Caki2 (cell line): ENCODE measurements around the gene GPRC5A. TPM values are rescaled to one million over a fixed set of nuclear protein-coding genes. Genes with fewer than 3 reads are reported as not detected.

Experiments
- DNase-seq: peaks from one replicate; pipeline ENCODE4 v3.0.0-alpha.2; 2015; ENCODE audit warnings: low read depth
- in situ Hi-C: cut with HindIII; loops from 2 replicates; pipeline ENCODE4 v1.10.0; 2016; ENCODE audit warnings: low sequenced_read_pairs, low pct_unique_long_range_greater_than_20kb, mixed read lengths
- total RNA-seq: library from RNA; depleted of rRNA; stranded (reverse); fragments of >200 nt; shearing (Covaris generic); gene quantifications from 2 replicates; pipeline ENCODE4 v1.2.3, GENCODE V29; 2014; ENCODE audit warnings: low replicate concordance

GPRC5A gene
- total RNA-seq, 1 experiment from 2014 or later: 77.9 TPM

DNA sequence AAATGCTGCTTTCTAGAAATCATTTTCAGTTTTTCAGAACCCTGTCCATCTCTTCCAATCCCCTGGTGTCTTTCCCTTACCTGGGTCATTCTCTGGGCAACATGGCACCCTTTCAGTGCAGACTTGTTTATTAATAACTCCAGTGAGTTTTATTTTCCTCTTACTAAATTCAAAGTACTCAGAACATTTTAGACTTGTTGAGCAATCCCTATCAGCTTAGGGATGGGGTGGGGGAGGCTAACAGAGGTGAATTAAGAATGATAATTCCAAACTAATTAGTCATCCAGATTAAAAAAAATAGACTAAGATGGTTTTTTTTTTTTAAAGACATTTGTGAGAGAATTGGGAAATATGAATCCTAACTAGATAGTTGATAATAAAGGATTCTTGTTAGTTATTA, 10.7 kb downstream of the GPRC5A start:
- in situ Hi-C loops: no loop called here
- DNase-seq: no peak

DNA sequence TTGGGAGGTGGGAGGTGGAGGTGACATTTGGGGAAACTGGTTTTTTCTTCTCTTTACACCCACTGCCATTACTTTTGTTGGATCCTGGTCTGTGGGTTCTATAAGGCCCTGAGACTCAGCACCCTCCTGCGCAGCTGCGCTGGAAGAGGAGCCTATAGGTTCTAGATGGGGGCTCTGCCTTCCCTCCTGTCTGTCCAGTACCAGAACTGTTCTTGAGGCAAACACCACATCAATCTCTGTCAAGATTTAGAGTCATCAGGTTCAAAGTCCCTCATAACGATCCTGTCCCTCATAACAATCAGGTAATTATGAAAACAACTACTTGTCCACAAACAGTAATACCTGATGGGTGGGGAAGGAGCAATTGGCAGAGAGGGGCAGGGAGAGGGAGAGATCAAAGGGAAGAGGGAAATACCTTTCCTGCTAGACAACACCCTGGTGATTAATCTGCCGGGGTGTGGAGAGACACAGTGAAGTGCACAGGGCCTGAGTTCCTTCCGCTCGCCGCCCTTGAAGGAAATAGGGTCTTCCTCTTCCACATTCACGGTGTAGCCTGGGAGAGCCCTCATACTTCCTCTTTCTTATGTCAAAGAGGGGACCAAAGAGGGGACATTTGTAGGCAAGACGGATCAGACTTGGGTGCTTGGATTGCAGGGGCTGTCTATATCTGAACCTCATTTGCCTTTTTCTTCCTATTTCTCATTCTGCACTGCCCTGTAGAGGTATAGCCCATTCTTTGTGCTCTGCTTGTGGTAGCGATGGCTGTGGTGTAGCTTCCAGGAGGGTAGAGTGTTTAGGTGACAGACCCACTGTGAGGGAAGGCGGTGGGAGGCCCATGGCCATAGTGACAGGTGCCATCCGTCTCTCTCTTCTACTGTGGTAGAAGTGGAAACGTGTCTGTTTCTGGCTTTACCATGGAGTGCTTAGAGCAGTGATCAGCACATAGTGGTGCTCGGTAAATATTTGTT, 12.6 kb downstream of the GPRC5A start:
- in situ Hi-C loops: no loop called here
- DNase-seq: no peak

GRCh38 chr12:12907552-12907951, 16.2 kb downstream of the GPRC5A start:
- no peak for DNase-seq
- in situ Hi-C loops: no loop called here

- DNase-seq: no peak
- in situ Hi-C loops: no loop called here
Measured at GRCh38 chr12:12908252-12908651, 16.9 kb downstream of the GPRC5A start.

DNA sequence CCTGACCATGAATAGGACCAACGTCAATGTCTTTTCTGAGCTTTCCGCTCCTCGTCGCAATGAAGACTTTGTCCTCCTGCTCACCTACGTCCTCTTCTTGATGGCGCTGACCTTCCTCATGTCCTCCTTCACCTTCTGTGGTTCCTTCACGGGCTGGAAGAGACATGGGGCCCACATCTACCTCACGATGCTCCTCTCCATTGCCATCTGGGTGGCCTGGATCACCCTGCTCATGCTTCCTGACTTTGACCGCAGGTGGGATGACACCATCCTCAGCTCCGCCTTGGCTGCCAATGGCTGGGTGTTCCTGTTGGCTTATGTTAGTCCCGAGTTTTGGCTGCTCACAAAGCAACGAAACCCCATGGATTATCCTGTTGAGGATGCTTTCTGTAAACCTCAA, 17.3 kb downstream of the GPRC5A start:
- in situ Hi-C loops: no loop called here
- DNase-seq: no peak

DNA sequence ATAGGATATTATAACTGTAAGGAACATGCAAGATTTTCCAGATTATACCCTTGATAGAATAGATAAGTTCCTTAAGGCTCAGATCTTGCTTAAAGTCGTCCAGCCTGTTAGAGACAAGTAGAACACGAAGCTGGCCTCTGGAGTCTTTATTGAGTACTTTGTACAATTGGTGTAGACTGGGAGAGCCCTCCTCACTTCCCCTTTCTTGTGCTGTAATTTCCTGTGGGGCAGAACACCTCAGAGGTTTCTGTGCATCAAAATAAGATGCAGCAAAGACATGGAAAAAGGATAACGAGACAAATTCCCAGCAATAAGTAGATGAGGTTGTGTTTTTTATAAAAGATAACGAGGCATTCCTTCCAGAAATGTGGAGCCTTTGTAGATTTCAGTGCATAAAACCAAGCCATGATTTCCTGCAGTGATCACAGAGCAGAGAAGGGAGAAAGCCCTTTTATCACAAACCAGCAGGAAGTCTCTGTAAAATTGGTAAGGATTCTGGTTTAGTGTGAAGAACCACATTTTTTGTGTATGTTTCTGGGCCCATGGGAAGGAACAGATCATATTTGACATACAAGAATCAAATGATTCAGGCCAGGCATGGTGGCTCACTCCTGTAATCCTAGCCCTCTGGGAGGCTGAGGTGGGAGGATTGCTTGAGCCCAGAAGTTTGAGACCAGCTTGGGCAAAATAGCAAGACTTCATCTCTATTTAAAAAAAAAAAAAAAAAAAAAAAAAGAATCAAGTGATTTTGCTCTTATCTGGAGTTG, 18.0 kb downstream of the GPRC5A start:
- in situ Hi-C loops: no loop called here

GRCh38 chr12:12909995-12910420, 18.6 kb downstream of the GPRC5A start:
- no peak for DNase-seq
- in situ Hi-C loops: no loop called here

More for the DNA sequence above, 18.0 kb downstream of the GPRC5A start:
- DNase-seq: no peak

DNA sequence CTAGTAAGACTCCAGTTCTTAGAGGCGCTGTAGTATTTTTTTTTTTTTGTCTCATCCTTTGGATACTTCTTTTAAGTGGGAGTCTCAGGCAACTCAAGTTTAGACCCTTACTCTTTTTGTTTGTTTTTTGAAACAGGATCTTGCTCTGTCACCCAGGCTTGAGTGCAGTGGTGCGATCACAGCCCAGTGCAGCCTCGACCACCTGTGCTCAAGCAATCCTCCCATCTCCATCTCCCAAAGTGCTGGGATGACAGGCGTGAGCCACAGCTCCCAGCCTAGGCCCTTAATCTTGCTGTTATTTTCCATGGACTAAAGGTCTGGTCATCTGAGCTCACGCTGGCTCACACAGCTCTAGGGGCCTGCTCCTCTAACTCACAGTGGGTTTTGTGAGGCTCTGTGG, 21.3 kb downstream of the GPRC5A start:
- DNase-seq: no peak
- in situ Hi-C loops: no loop called here

GRCh38 chr12:12915656-12916055, 24.3 kb downstream of the GPRC5A start:
- no peak for DNase-seq
- in situ Hi-C loops: no loop called here

DNA sequence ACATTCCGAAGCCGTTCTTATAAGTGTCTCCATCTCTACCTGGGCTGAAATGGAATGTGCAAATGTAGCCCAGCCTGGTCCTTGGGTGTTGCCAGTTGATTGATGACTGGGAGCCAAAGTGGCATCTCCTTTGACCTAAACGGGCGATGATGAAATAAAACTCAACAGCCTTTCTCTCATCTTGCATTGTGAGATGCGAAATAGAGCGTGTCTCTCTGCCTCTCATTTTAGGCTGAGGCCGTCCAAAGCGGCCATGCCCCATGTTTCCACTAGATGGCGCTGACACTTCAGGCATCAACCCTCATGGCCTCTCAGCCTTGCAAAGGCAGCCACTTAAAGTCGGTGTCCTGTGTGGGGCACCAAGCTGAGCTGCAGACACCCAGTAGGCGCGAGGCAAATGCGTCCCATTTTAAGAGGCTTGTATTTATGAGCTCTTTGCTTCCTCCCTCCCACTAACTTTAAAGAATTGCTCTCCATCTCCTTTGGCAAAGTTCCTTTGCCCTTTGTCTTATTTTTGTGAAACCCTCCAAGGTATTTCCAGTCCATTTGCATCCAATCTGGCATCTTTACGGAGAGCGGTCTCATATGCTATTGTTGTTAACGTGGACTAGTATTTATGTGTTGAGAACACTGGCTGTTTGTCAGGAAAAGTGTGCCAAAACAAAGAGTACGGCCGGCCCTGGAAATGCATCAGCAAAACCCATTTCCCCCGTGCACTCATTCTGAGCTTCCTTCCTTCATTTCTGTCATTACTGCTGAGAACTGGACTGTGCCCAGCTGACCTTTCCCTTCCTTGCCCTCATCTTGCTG, 25.0 kb downstream of the GPRC5A start:
- peak; percentile 77 for DNase-seq
- in situ Hi-C loops: no loop called here

GRCh38 chr12:12917517-12917916, 26.2 kb downstream of the GPRC5A start:
- in situ Hi-C loops: no loop called here
- DNase-seq: no peak

DNA sequence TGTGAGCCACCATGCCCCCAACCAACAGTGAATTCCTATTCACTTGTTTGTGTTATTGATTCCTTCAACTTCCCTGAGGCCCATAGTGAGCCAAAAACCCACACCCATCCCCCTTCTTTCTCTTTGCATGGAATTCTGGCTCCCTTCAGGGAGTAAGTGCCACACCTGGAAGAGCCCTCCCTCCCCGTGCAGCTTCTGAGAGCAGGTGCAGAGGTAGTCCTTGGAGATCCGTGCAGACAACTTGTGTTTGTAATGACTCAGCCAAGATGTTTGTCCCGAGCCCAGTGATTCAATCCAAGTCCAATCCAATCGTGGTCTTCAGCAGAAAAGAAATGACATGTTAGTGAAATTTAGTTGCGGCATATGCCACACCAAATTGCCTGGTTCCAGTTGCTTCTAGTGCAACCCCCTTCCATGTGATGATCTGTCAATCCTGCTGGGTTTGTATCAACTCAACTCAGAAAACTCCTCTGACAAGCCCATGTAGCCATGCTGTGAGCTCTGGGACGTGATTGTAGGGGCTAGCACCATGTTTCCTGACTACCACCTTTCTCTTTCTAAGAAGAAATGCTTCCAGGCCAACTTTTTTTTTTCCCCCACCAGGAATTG, 27.5 kb downstream of the GPRC5A start:
- DNase-seq: no peak
- in situ Hi-C loops: no loop called here

- DNase-seq: no peak
- in situ Hi-C loops: no loop called here
Measured at GRCh38 chr12:12919666-12920435, 28.5 kb downstream of the GPRC5A start.

- in situ Hi-C loops: no loop called here
- peak; percentile 73 for DNase-seq
Measured at GRCh38 chr12:12922191-12922616, 30.8 kb downstream of the GPRC5A start.

- in situ Hi-C loops: no loop called here
- DNase-seq: no peak
Measured at GRCh38 chr12:12922978-12923377, 31.6 kb downstream of the GPRC5A start.

- in situ Hi-C loops: no loop called here
- DNase-seq: no peak
Measured at GRCh38 chr12:12924169-12924568, 32.8 kb downstream of the GPRC5A start.

GRCh38 chr12:12925388-12925787, 34.0 kb downstream of the GPRC5A start:
- no peak for DNase-seq
- in situ Hi-C loops: no loop called here
